GM12801 (cell line): ENCODE data around the gene KCNJ4.

Experiments used
- CTCF ChIP-seq: IDR thresholded peaks from one replicate; pipeline ENCODE4 v1.5.1; 2011; ENCODE audit warnings: control low read depth; ENCODE audit not compliant: insufficient read length; ENCODE audit errors: extremely low read depth

Gene KCNJ4

GRCh38 chr22:38418589-38418988 is 36.4 kb downstream of the KCNJ4 start:
- TF ChIP-seq CTCF, result no peak

GRCh38 chr22:38417252-38418060 is 37.5 kb downstream of the KCNJ4 start:
- TF ChIP-seq CTCF, result no peak

GRCh38 chr22:38416621-38417251 is 38.3 kb downstream of the KCNJ4 start:
- no peak for TF ChIP-seq CTCF

GRCh38 chr22:38415561-38416321 is 39.3 kb downstream of the KCNJ4 start:
- no peak for TF ChIP-seq CTCF

- TF ChIP-seq CTCF, result no peak
These were observed 40.0 kb downstream of the KCNJ4 start for GRCh38 chr22:38415046-38415445.

- TF ChIP-seq CTCF, result no peak
These were observed 41.0 kb downstream of the KCNJ4 start for GRCh38 chr22:38414009-38414395.
